Spleen (tissue), 7 donors: ENCODE data around the gene VANGL2.
A peak's percentile ranks its signal among the peaks of the same experiment; 100 is the strongest.

Source experiments
- CTCF ChIP-seq, 11 experiments: fragments of 200-600 bp in 7 of 11; fragments of 450-650 bp in 4 of 11; sonication (generic) in 4 of 11; IDR thresholded peaks in 8 of 11; conservative IDR thresholded peaks in 3 of 11; 1 replicate in 7 of 11; 2 replicates in 4 of 11; pipeline versions ENCODE4 v1.4.0 to v1.8.0; 2016 to 2021; ENCODE audit warnings: antibody characterized with exemption in 11 of 11, inconsistent platforms in 4 of 11, mild to moderate bottlenecking in 1 of 11
- POLR2A ChIP-seq, 3 donors: fragments of 450-650 bp; IDR thresholded peaks; one replicate each; pipeline ENCODE4 v1.5.1; 2017; ENCODE audit warnings: antibody characterized with exemption in 3 of 3, mild to moderate bottlenecking in 1 of 3
- POLR2AphosphoS5 ChIP-seq, 3 donors: sonication (generic); formaldehyde crosslinking; IDR thresholded peaks; one replicate each; pipeline ENCODE4 v1.5.1; 2017; ENCODE audit warnings: antibody characterized with exemption in 3 of 3
- donor health status: DM: no; HTN: no; CAD: no; lungs with moderate emphysema.
- donor health status: DM: no; HTN: no; CAD: no.
- donor health status: DM: no; HTN: no; CAD: no.

- TF ChIP-seq CTCF (IDR thresholded peaks at IDR 0.05 in 8 of 11, conservative IDR thresholded peaks at IDR 0.05 in 3 of 11): peak in 1 of 11 experiments; percentile 21
- no peak for TF ChIP-seq POLR2A (IDR thresholded peaks at IDR 0.05)
- TF ChIP-seq POLR2AphosphoS5 (IDR thresholded peaks at IDR 0.05): no peak
These were observed 16.0 kb downstream of the VANGL2 start for GRCh38 chr1:160416369-160416768.
